Endothelial cell (in vitro differentiated cells): ENCODE data around the gene PLA1A. TPM values are rescaled to one million over a fixed set of nuclear protein-coding genes. Genes with fewer than 3 reads are reported as not detected.
A peak's percentile ranks its signal among the peaks of the same experiment; 100 is the strongest.
"Not testable (repeated sequence)": the region's sequence is repeated elsewhere in the genome, so short reads cannot be mapped to it uniquely, and the experiment has no call there.

ENCODE experiments used
- DNase-seq: peaks from one replicate; pipeline ENCODE4 v3.0.0; 2021; ENCODE audit warnings: low spot score
- H3K27ac Mint-ChIP-seq: one replicate; pipeline ENCODE4 v1.8.0; 2021; ENCODE audit warnings: mixed read lengths, inconsistent platforms; ENCODE audit not compliant: unreplicated experiment
- H3K27me3 Mint-ChIP-seq: one replicate; pipeline ENCODE4 v1.8.0; 2021; ENCODE audit warnings: mild to moderate bottlenecking, moderate library complexity, mixed read lengths, inconsistent platforms; ENCODE audit not compliant: unreplicated experiment
- H3K36me3 Mint-ChIP-seq: one replicate; pipeline ENCODE4 v1.8.0; 2021; ENCODE audit warnings: mild to moderate bottlenecking, low read depth, mixed read lengths, inconsistent platforms; ENCODE audit not compliant: unreplicated experiment
- H3K4me1 Mint-ChIP-seq: one replicate; pipeline ENCODE4 v1.8.0; 2021; ENCODE audit warnings: mild to moderate bottlenecking, mixed read lengths, inconsistent platforms; ENCODE audit not compliant: unreplicated experiment
- H3K4me3 Mint-ChIP-seq: one replicate; pipeline ENCODE4 v1.8.0; 2021; ENCODE audit warnings: mild to moderate bottlenecking, mixed read lengths, inconsistent platforms; ENCODE audit not compliant: unreplicated experiment
- H3K9me3 Mint-ChIP-seq: one replicate; pipeline ENCODE4 v1.8.0; 2021; ENCODE audit warnings: mixed read lengths, inconsistent platforms; ENCODE audit not compliant: unreplicated experiment
- total RNA-seq: library from RNA; stranded (reverse); fragmentation: NEBNext Ultra II Directional; extraction: Animal tissue kit (Norgen Biotek cat#: 25700); gene quantifications from one replicate; pipeline ENCODE4 v1.2.1, GENCODE V29; 2021; ENCODE audit not compliant: unreplicated experiment
- TF ChIP-seq, protein P1 (sequence below): fragments of 200-600 bp; sonication (generic); IDR thresholded peaks from one replicate; pipeline ENCODE4 v1.5.0; 2021; ENCODE audit warnings: antibody characterized with exemption; ENCODE audit not compliant: unreplicated experiment

PLA1A gene
- total RNA-seq, 1 donor from 2014 or later: 0.80 TPM

DNA sequence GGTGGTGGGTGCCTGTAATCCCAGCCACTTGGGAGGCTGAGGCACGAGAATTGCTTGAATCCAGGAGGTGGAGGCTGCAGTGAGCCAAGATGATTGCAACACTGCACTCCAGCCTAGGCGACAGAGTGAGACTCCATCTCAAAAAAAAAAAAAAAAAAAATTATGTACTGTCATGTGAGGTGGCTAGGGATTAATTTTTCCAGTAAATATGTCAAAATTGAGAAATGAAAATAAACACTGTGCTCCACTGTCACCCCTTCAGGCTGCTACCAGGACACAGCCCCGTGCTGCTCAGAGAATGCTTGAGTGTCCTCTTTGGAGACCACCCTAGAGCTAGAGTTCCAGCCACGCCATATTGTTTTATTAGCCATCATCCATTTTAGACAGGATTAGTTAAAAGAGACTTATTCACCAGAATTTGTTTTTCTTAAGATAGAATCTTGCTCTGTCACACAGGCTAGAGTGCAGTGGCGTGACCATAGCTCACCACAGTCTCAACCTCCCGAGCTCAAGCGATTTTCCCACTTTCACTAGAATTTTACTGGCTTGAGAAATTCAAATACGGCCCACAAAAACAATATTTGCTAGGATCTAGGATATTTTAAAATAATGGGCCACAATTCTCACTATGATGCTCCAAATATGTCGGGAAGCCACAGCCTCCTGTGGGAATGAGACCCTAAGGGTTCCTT lies 38.9 kb upstream of the PLA1A start:
- no peaks in the 10 kb centered on the region for H3K27me3 Mint-ChIP-seq
- no peak for DNase-seq
- H3K36me3 Mint-ChIP-seq: no peaks in the 10 kb centered on the region
- TF ChIP-seq, protein P1, sequence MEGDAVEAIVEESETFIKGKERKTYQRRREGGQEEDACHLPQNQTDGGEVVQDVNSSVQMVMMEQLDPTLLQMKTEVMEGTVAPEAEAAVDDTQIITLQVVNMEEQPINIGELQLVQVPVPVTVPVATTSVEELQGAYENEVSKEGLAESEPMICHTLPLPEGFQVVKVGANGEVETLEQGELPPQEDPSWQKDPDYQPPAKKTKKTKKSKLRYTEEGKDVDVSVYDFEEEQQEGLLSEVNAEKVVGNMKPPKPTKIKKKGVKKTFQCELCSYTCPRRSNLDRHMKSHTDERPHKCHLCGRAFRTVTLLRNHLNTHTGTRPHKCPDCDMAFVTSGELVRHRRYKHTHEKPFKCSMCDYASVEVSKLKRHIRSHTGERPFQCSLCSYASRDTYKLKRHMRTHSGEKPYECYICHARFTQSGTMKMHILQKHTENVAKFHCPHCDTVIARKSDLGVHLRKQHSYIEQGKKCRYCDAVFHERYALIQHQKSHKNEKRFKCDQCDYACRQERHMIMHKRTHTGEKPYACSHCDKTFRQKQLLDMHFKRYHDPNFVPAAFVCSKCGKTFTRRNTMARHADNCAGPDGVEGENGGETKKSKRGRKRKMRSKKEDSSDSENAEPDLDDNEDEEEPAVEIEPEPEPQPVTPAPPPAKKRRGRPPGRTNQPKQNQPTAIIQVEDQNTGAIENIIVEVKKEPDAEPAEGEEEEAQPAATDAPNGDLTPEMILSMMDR: no peak
- no peaks in the 10 kb centered on the region for H3K9me3 Mint-ChIP-seq
- H3K4me3 Mint-ChIP-seq: no peak overlapping the region
- no peak overlapping the region for H3K27ac Mint-ChIP-seq
- H3K4me1 Mint-ChIP-seq: peaks cover 12% of the 10 kb centered on the region

GRCh38 chr3:119559441-119559963 lies 38.2 kb upstream of the PLA1A start, which contains the start of gene CD80:
Gene CD80 (minus strand): TSS chr3:119559614. CDS start chr3:119557728, 1,886 bp downstream.
- Mint-ChIP-seq H3K4me3 (no peak within 1 kb of the TSS), H3K27me3 (no peaks in the 10 kb centered on the region), H3K36me3 (no peaks in the 10 kb centered on the region), H3K9me3 (no peaks in the 10 kb centered on the region), H3K4me1 (peaks cover 12% of the 10 kb centered on the region), H3K27ac (no peak within 1 kb of the TSS)
- peak; percentile 45 for DNase-seq
- TF ChIP-seq, protein P1: no peak

GRCh38 chr3:119560160-119560559 lies 37.5 kb upstream of the PLA1A start:
- no peak overlapping the region for H3K4me3 Mint-ChIP-seq
- H3K27ac Mint-ChIP-seq: no peak overlapping the region
- H3K9me3 Mint-ChIP-seq: no peaks in the 10 kb centered on the region
- H3K27me3 Mint-ChIP-seq: no peaks in the 10 kb centered on the region
- DNase-seq: no peak
- H3K36me3 Mint-ChIP-seq: no peaks in the 10 kb centered on the region
- TF ChIP-seq, protein P1: no peak
- H3K4me1 Mint-ChIP-seq: peaks cover 12% of the 10 kb centered on the region

DNA sequence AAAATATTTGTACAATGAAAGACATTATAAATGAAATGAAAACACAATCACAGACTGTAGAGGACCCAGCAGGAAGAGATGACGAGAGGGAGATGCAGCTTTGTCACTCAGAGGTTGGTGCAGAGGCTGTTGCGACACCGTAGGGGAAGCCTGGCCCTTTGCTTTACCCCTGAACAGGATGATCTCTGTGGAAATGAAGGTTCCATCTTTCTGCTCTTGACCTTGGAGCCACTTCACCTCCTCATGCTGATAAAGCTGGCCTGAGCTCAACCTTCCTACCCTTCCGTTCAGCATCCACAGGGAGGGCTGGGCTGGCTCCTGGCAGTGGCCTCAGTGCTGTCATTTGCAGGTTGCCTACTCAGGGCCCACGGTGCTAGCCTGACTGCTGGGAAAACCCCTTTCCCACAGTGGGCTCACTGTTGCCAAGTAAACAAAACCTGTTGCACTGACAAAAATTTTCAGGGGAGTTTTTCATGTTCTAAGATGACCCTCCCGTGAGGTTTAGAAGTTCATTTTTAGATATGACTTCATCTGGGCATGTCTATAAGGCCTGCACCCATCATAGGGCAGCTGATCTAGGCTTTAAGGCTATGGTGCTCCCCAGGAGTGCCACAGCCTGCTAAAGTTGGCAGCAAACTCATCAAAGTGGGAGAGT lies 35.3 kb upstream of the PLA1A start:
- Mint-ChIP-seq H3K27ac (no peak overlapping the region), H3K27me3 (peaks cover 4% of the 10 kb centered on the region), H3K9me3 (no peaks in the 10 kb centered on the region), H3K36me3 (no peaks in the 10 kb centered on the region), H3K4me3 (no peak overlapping the region), H3K4me1 (no peaks in the 10 kb centered on the region)
- no peak for DNase-seq
- TF ChIP-seq, protein P1: no peak

- not testable (repeated sequence) for H3K4me3 Mint-ChIP-seq, H3K9me3 Mint-ChIP-seq, H3K27me3 Mint-ChIP-seq, H3K4me1 Mint-ChIP-seq, DNase-seq, H3K27ac Mint-ChIP-seq, H3K36me3 Mint-ChIP-seq
Observed at GRCh38 chr3:119563334-119563733, 34.4 kb upstream of the PLA1A start.
